Hepatocyte (in vitro differentiated cells): ENCODE data around the gene TBC1D8. TPM values are rescaled to one million over a fixed set of nuclear protein-coding genes. Genes with fewer than 3 reads are reported as not detected.

ENCODE experiments used
- DNase-seq: peaks from one replicate; pipeline ENCODE4 v3.0.0-alpha.2; 2016; ENCODE audit warnings: low spot score
- H2AFZ ChIP-seq: fragments of 200-600 bp; sonication (generic); 2 replicates; pipeline ENCODE4 v1.6.0; 2016; ENCODE audit warnings: antibody characterized with exemption, mild to moderate bottlenecking
- H3K27ac ChIP-seq: fragments of 200-600 bp; sonication (generic); 2 replicates; pipeline ENCODE4 v1.5.1; 2016; ENCODE audit warnings: mild to moderate bottlenecking
- H3K27me3 ChIP-seq: fragments of 200-600 bp; sonication (generic); 2 replicates; pipeline ENCODE4 v1.6.1; 2016
- H3K36me3 ChIP-seq: fragments of 200-600 bp; sonication (generic); replicated peaks from 2 replicates; pipeline ENCODE4 v1.5.1; 2016; ENCODE audit warnings: low read depth; ENCODE audit not compliant: insufficient read depth
- H3K4me1 ChIP-seq: fragments of 200-600 bp; sonication (generic); 2 replicates; pipeline ENCODE4 v1.5.1; 2016; ENCODE audit warnings: mild to moderate bottlenecking, moderate library complexity; ENCODE audit not compliant: insufficient read depth
- H3K4me2 ChIP-seq: fragments of 200-600 bp; sonication (generic); 2 replicates; pipeline ENCODE4 v1.6.0; 2016
- H3K4me3 ChIP-seq: fragments of 200-600 bp; sonication (generic); 2 replicates; pipeline ENCODE4 v1.5.1; 2016; ENCODE audit warnings: mild to moderate bottlenecking
- H3K79me2 ChIP-seq: fragments of 200-600 bp; sonication (generic); 2 replicates; pipeline ENCODE4 v1.6.0; 2017; ENCODE audit warnings: mild to moderate bottlenecking
- H3K9me2 ChIP-seq: fragments of 200-600 bp; sonication (generic); replicated peaks from 2 replicates; pipeline ENCODE4 v1.6.0; 2017; ENCODE audit warnings: mild to moderate bottlenecking; ENCODE audit not compliant: insufficient read depth
- H3K9me3 ChIP-seq: fragments of 200-600 bp; sonication (generic); 2 replicates; pipeline ENCODE4 v1.5.1; 2016; ENCODE audit warnings: low read depth, mild to moderate bottlenecking
- H4K20me1 ChIP-seq: fragments of 200-600 bp; sonication (generic); 2 replicates; pipeline ENCODE4 v1.6.0; 2016; ENCODE audit warnings: mild to moderate bottlenecking; ENCODE audit not compliant: insufficient read depth, poor library complexity, severe bottlenecking
- CTCF ChIP-seq: fragments of 200-600 bp; sonication (generic); IDR thresholded peaks from 2 replicates; pipeline ENCODE4 v1.5.1; 2016; ENCODE audit warnings: antibody characterized with exemption, mild to moderate bottlenecking; ENCODE audit not compliant: poor library complexity
- EZH2 ChIP-seq: fragments of 200-600 bp; sonication (generic); IDR thresholded peaks from 2 replicates; pipeline ENCODE4 v1.6.1; 2016; ENCODE audit warnings: antibody characterized with exemption, mild to moderate bottlenecking, borderline replicate concordance
- EZH2phosphoT487 ChIP-seq: fragments of 200-600 bp; sonication (generic); IDR thresholded peaks from one replicate; pipeline ENCODE4 v1.6.1; 2018; ENCODE audit warnings: antibody characterized with exemption, mild to moderate bottlenecking, low read depth, moderate library complexity; ENCODE audit not compliant: unreplicated experiment, severe bottlenecking
- WGBS: methylation state at CpG from one replicate; pipeline ENCODE4 v1.1.6; 2016; ENCODE audit warnings: low lambda C conversion rate; ENCODE audit errors: missing lambda C conversion rate; 5-methylcytosine and 5-hydroxymethylcytosine counted together
- polyA plus RNA-seq: library from polyadenylated mRNA; unstranded; fragments of >200 nt; fragmentation: Nextera tagmentation; extraction: Ambion mirVana; gene quantifications from 2 replicates; pipeline ENCODE4 v1.2.1, GENCODE V29; 2016
- total RNA-seq: library from RNA; depleted of rRNA; stranded (reverse); fragments of >200 nt; gene quantifications from 2 replicates; pipeline ENCODE4 v1.2.3, GENCODE V29; 2014

Gene TBC1D8
- total and polyA plus RNA-seq, 2 experiments from 2014 or later, result 10.1 to 15.8 TPM

- 94% methylated on average over 11 of the region's 12 CpGs for WGBS
- Histone ChIP-seq H3K79me2 (no peaks in the 10 kb centered on the region), H3K36me3 (no peaks in the 10 kb centered on the region), H3K27me3 (no peaks in the 10 kb centered on the region), H3K4me3 (no peak overlapping the region), H2AFZ (no peak overlapping the region), H3K27ac (no peak overlapping the region), H3K4me1 (no peaks in the 10 kb centered on the region), H4K20me1 (no peaks in the 10 kb centered on the region), H3K4me2 (no peak overlapping the region), H3K9me2 (no peaks in the 10 kb centered on the region), H3K9me3 (no peaks in the 10 kb centered on the region)
- TF ChIP-seq EZH2 (no peak), CTCF (no peak), EZH2phosphoT487 (no peak)
- no peak for DNase-seq
These were observed 104.0 kb downstream of the TBC1D8 start for GRCh38 chr2:101047075-101047766.

GRCh38 chr2:101045330-101045729 is 105.9 kb downstream of the TBC1D8 start:
- TF ChIP-seq EZH2phosphoT487, result no peak
- TF ChIP-seq EZH2, result no peak
- TF ChIP-seq CTCF, result no peak
- H2AFZ ChIP-seq, result no peak overlapping the region
- no peaks in the 10 kb centered on the region for H3K36me3 ChIP-seq
- no peaks in the 10 kb centered on the region for H4K20me1 ChIP-seq
- no peak for DNase-seq
- no peak overlapping the region for H3K4me2 ChIP-seq
- no peaks in the 10 kb centered on the region for H3K9me2 ChIP-seq
- H3K79me2 ChIP-seq, result no peaks in the 10 kb centered on the region
- H3K27me3 ChIP-seq, result no peaks in the 10 kb centered on the region
- no peak overlapping the region for H3K27ac ChIP-seq
- H3K9me3 ChIP-seq, result no peaks in the 10 kb centered on the region
- 99% methylated on average over 10 of the region's 10 CpGs for WGBS
- no peaks in the 10 kb centered on the region for H3K4me1 ChIP-seq
- no peak overlapping the region for H3K4me3 ChIP-seq

- H3K27me3 ChIP-seq, result no peaks in the 10 kb centered on the region
- no peaks in the 10 kb centered on the region for H3K4me1 ChIP-seq
- no peak for DNase-seq
- no peak overlapping the region for H3K4me2 ChIP-seq
- H3K27ac ChIP-seq, result no peak overlapping the region
- no peaks in the 10 kb centered on the region for H3K9me3 ChIP-seq
- H3K4me3 ChIP-seq, result no peak overlapping the region
- WGBS, result 89% methylated on average over 4 of the region's 4 CpGs
- H3K79me2 ChIP-seq, result no peaks in the 10 kb centered on the region
- H4K20me1 ChIP-seq, result no peaks in the 10 kb centered on the region
- H3K36me3 ChIP-seq, result no peaks in the 10 kb centered on the region
- no peak overlapping the region for H2AFZ ChIP-seq
- no peak for TF ChIP-seq EZH2phosphoT487
- no peak for TF ChIP-seq CTCF
- no peak for TF ChIP-seq EZH2
- H3K9me2 ChIP-seq, result no peaks in the 10 kb centered on the region
These were observed 109.8 kb downstream of the TBC1D8 start for GRCh38 chr2:101041413-101041812.

GRCh38 chr2:101040761-101041160 is 110.4 kb downstream of the TBC1D8 start:
- Histone ChIP-seq H3K4me1 (no peaks in the 10 kb centered on the region), H3K9me3 (no peaks in the 10 kb centered on the region), H3K27ac (no peak overlapping the region), H3K79me2 (no peaks in the 10 kb centered on the region), H4K20me1 (no peaks in the 10 kb centered on the region), H3K9me2 (no peaks in the 10 kb centered on the region), H3K4me3 (no peak overlapping the region), H3K4me2 (no peak overlapping the region), H3K36me3 (no peaks in the 10 kb centered on the region), H2AFZ (no peak overlapping the region), H3K27me3 (no peaks in the 10 kb centered on the region)
- 88% methylated on average over 6 of the region's 6 CpGs for WGBS
- DNase-seq, result no peak
- TF ChIP-seq EZH2 (no peak), EZH2phosphoT487 (no peak)
